Activated B cell treated with CpG ODN at 0.5 μM for 24 hours (primary cell): Measurements from ENCODE around the gene EPHA1. TPM values are rescaled to one million over a fixed set of nuclear protein-coding genes. Genes with fewer than 3 reads are reported as not detected.

Experiments used
- ATAC-seq: fragments of 200-7000 bp; cut with Tn5 transposase; one replicate; pipeline ENCODE4 v1.10.0; 2021; ENCODE audit warnings: low read depth, mild to moderate bottlenecking, moderate library complexity
- CTCF ChIA-PET: fragments of 350-600 bp; sonication (Branson Sonifier 250); formaldehyde crosslinking; loops from one replicate; lab custom pipeline; 2021; ENCODE audit warnings: antibody characterized with exemption; lab: Charles Lee
- POLR2A ChIA-PET: fragments of 350-600 bp; sonication (Branson Sonifier 250); formaldehyde crosslinking; loops from one replicate; lab custom pipeline; 2021; ENCODE audit warnings: antibody characterized with exemption; lab: Charles Lee
- DNase-seq: peaks from one replicate; pipeline ENCODE4 v3.0.0; 2022
- H3K27ac Mint-ChIP-seq: one replicate; pipeline ENCODE4 v1.8.0; 2020; ENCODE audit warnings: mixed read lengths
- H3K27me3 Mint-ChIP-seq: one replicate; pipeline ENCODE4 v1.8.0; 2021; ENCODE audit warnings: mixed read lengths
- H3K36me3 Mint-ChIP-seq: one replicate; pipeline ENCODE4 v1.8.0; 2021; ENCODE audit warnings: low read depth, mixed read lengths
- H3K4me1 Mint-ChIP-seq: one replicate; pipeline ENCODE4 v1.8.0; 2021; ENCODE audit warnings: mixed read lengths
- H3K4me3 Mint-ChIP-seq: one replicate; pipeline ENCODE4 v1.8.0; 2020; ENCODE audit warnings: mild to moderate bottlenecking, mixed read lengths
- H3K9me3 Mint-ChIP-seq: one replicate; pipeline ENCODE4 v1.8.0; 2020; ENCODE audit warnings: mixed read lengths
- intact Hi-C: fragments of 100-400 bp; cut with micrococcal nuclease; formaldehyde crosslinking; loops from one replicate; pipeline ENCODE4 v1.15.1; 2024
- total RNA-seq: library from RNA; stranded (reverse); gene quantifications from 2 replicates; pipeline ENCODE4 v1.2.3, GENCODE V29; 2022
- TF ChIP-seq, protein P1 (sequence below): fragments of 200-600 bp; IDR thresholded peaks from one replicate; pipeline ENCODE4 v1.8.0; 2022; ENCODE audit warnings: antibody characterized with exemption, mild to moderate bottlenecking

Gene EPHA1
- not detected in 2 replicates for total RNA-seq

DNA sequence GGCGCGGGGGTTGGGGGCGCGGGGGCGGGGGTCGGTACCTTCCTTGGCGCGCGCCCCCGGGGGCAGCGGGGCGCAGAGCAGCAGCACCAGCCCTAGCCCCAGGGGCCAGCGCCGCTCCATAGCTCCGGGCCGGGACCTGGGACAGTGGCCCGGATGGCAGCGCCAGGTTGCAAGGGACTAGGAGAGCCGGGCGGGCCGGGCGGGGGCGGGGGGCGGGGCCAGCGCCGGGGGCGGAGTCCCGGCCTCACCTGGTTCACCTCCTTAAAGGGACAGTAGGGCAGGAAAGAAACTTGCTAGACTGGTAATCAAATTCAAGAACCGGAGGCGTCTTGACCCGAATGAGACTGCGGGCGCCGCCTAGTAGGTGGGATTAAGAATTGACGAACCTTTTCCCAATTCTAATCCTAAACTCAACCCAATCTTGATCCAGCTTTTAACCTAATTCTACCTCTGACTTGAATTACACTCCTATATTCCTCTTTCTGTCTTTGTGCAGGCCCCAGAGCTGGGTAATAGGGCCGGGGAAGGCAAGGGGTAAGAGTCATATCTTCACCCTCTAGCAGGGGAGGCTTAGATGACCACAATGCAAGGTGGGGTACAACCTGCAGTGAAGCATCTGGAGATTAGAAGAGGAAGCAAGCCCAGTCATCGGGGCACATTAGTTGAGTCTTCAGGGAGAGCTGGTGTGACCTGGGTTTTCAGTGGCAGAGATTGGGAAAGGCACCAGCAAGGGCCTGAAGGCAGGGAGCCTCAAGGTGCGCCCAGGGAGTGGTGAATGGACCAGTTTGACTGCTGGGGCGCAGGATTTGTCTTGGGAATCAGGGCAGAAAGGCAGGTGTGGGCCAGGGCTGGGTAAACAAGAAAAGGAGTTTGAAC, at the start of gene EPHA1:
Gene EPHA1, minus strand, starts transcription at position 171 of the 876 bp plus-strand sequence. Its CDS starts 51 bp downstream, at position 120.
- Mint-ChIP-seq H3K27ac (no peak within 1 kb of the TSS), H3K9me3 (no peaks in the 10 kb centered on the region), H3K4me3 (peak within 1 kb of the TSS; percentile 38), H3K4me1 (peaks cover 29% of the 10 kb centered on the region), H3K27me3 (peaks cover 34% of the 10 kb centered on the region), H3K36me3 (no peaks in the 10 kb centered on the region)
- CTCF ChIA-PET = interaction anchor here (2.5 to 3.4 kb wide), 2 partner anchors 7 to 168 kb away, joined by 9 to 19 read pairs; no protein-coding TSS in a partner anchor
- intact Hi-C loops = loop anchor here (2.0 to 5.0 kb wide), 3 partner anchors 28 to 168 kb away; partner anchors contain the start of gene ZYX
- TF ChIP-seq, protein P1, sequence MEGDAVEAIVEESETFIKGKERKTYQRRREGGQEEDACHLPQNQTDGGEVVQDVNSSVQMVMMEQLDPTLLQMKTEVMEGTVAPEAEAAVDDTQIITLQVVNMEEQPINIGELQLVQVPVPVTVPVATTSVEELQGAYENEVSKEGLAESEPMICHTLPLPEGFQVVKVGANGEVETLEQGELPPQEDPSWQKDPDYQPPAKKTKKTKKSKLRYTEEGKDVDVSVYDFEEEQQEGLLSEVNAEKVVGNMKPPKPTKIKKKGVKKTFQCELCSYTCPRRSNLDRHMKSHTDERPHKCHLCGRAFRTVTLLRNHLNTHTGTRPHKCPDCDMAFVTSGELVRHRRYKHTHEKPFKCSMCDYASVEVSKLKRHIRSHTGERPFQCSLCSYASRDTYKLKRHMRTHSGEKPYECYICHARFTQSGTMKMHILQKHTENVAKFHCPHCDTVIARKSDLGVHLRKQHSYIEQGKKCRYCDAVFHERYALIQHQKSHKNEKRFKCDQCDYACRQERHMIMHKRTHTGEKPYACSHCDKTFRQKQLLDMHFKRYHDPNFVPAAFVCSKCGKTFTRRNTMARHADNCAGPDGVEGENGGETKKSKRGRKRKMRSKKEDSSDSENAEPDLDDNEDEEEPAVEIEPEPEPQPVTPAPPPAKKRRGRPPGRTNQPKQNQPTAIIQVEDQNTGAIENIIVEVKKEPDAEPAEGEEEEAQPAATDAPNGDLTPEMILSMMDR = no peak
- POLR2A ChIA-PET = no interaction called here
- DNase-seq (no peak), ATAC-seq (peak; percentile 80)

DNA sequence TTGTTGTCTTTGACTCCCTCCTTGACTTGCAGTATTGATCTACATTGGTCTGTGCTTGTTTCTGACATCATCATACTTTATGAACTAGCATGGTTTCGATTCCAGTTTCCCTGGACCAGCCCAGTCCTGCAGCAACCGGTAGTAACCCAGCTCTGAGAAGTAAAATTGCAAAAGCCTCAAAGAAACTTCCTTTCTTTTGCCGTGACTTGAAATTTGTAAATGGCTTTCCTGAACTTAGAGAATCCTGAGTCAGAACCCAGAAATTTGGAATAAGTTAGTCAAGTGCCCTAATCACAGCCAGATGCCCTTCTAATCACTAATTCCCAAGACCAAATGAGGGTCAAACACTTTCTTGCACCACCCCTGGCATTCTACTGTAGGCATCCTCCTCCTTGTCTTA, 49.6 kb upstream of the EPHA1 start:
- intact Hi-C loops = no loop called here
- Mint-ChIP-seq H3K27ac (no peak overlapping the region), H3K9me3 (peaks cover 3% of the 10 kb centered on the region), H3K4me3 (no peak overlapping the region), H3K27me3 (peaks cover 6% of the 10 kb centered on the region), H3K4me1 (no peaks in the 10 kb centered on the region), H3K36me3 (no peaks in the 10 kb centered on the region)
- TF ChIP-seq, protein P1 = no peak
- POLR2A ChIA-PET = no interaction called here
- CTCF ChIA-PET = no interaction called here
- ATAC-seq (no peak), DNase-seq (no peak)

DNA sequence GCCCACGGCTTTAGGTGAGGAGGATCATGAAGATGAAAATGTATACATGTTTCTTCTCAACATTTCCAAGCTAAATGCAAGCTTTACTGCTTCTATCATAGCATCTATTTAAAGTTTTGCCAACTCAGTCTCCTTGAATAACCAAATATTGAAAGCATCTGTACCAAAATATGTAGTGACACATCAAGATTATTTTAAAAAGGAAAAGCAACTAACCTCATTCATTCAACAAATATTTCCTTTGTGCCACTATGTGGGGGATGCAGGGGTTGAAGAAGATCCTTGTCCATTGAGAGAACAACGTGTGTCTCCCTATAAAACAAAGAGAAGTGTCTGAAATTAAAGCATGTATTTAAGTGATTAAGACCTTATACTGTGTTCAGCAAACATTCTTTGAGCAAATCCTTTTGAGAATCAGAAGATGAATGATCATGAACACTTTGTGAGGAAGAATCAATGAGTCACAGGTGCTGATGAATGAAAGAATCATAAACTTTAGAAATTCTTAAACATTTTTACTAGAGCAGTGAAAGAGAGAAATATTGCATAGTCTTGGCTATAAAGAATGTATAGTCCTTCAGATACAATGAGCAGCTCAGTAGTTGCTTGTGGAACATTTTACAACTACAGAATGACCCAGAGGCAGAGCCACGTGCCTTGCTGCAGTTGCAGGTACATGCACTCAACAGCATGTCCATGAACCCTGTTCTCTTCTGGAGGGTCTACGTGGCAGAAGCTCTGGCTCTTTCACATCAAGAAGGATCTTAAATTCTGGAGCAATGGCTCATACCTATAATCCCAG, 48.5 kb upstream of the EPHA1 start:
- intact Hi-C loops = no loop called here
- Mint-ChIP-seq H3K36me3 (no peaks in the 10 kb centered on the region), H3K4me1 (no peaks in the 10 kb centered on the region), H3K27me3 (peaks cover 6% of the 10 kb centered on the region), H3K9me3 (peaks cover 3% of the 10 kb centered on the region), H3K4me3 (no peak overlapping the region), H3K27ac (no peak overlapping the region)
- TF ChIP-seq, protein P1 = no peak
- DNase-seq (no peak), ATAC-seq (no peak)
- ChIA-PET CTCF (no interaction called here), POLR2A (no interaction called here)

DNA sequence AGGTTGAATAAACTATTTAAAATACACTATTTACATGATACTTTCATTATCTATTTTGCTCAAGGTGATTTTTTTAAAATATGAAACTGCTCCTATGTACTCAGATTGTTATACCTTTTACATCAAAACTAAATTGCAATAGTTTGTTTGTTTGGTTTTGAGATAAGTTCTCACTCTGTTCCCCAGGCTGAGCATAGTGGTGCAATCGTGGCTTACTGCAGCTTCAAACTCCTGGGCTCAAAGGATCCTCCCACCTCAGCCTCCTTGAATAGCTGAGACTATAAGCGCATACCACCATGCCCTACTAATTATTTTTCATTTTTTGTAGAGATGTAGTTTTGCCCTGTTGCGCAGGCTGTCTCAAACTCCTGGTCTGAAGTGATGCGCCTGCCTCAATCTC, 47.3 kb upstream of the EPHA1 start:
- ATAC-seq (no peak), DNase-seq (no peak)
- Mint-ChIP-seq H3K9me3 (no peaks in the 10 kb centered on the region), H3K4me1 (no peaks in the 10 kb centered on the region), H3K4me3 (no peak overlapping the region), H3K27me3 (peaks cover 6% of the 10 kb centered on the region), H3K36me3 (no peaks in the 10 kb centered on the region), H3K27ac (no peak overlapping the region)
- POLR2A ChIA-PET = no interaction called here
- CTCF ChIA-PET = no interaction called here
- intact Hi-C loops = no loop called here
- TF ChIP-seq, protein P1 = no peak

DNA sequence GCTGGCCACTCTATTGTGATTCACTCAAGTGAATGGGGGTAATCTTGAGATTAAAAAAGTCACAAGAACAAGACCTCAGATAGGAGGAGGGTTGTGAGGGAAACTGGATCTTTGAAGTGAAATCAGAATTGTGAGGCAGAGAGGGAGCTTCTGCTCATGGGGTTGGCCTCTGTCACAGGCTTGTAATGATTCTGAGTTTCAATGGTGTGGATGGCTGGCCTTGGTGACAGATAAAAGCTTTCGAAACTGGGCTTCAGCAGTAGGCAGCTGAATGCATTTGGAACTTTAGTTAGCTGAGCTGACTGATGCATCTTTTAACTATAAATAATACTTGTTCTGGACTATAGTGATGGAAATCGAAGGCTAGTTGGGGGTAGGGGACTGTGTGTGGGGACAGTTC, 46.8 kb upstream of the EPHA1 start:
- no peaks in the 10 kb centered on the region for H3K4me1 Mint-ChIP-seq
- no peak for DNase-seq
- TF ChIP-seq, protein P1 = no peak
- H3K27me3 Mint-ChIP-seq = peaks cover 6% of the 10 kb centered on the region
- ATAC-seq = no peak
- H3K36me3 Mint-ChIP-seq = no peaks in the 10 kb centered on the region
- H3K4me3 Mint-ChIP-seq = no peak overlapping the region
- ChIA-PET CTCF (no interaction called here), POLR2A (no interaction called here)
- H3K9me3 Mint-ChIP-seq = no peaks in the 10 kb centered on the region
- no peak overlapping the region for H3K27ac Mint-ChIP-seq
- intact Hi-C loops = no loop called here
